ENCODE results near the gene KRTAP9-2.
"Not testable (repeated sequence)": the region's sequence is repeated elsewhere in the genome, so short reads cannot be mapped to it uniquely, and the experiment has no call there.

The KRTAP9-2 gene

GRCh38 chr17:41232399-41233105, 6.1 kb downstream of the KRTAP9-2 start, which contains the start of gene KRTAP9-3:
KRTAP9-3 (plus strand) TSS chr17:41232449; CDS start chr17:41232502, 53 bp downstream.
- not testable (repeated sequence) for H3K4me3 ChIP-seq (ENCODE audit: insufficient read depth, low read depth, low read length); H3K27ac ChIP-seq (ENCODE audit: insufficient read depth, low read depth, low read length, poor library complexity, severe bottlenecking); H3K36me3 ChIP-seq (ENCODE audit: control insufficient read depth, insufficient read depth, low read length); H3K4me1 ChIP-seq (ENCODE audit: control insufficient read depth, insufficient read depth, low read length); H3K27me3 ChIP-seq (ENCODE audit: control insufficient read depth, insufficient read depth, low read length, poor library complexity, severe bottlenecking); H3K9me3 ChIP-seq (ENCODE audit: control insufficient read depth, low read length)
- 80 to 94% methylated on average over 1 of the region's 1 CpG for WGBS, 2 experiments

DNA sequence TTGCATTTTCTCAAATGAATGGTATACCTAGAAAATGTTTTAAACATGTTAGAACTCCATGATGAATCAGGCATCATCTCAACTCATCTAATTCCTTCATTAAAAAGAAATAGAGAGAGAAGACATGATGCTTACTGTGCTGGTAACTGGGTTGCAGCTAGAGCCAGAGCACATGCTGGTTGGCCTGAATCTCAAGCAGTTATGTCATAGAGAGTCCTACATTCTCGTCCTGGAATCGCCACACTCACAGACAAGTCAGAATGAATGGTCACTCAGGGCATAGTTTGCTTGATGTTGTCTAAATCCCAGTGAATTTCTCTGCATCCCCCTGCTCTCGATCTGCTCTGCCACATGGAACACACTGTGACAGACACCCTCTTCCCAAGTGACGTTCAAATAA, 10.7 kb downstream of the KRTAP9-2 start:
- not testable (repeated sequence) for H3K36me3 ChIP-seq (ENCODE audit: control insufficient read depth, insufficient read depth, low read length); H3K4me3 ChIP-seq (ENCODE audit: insufficient read depth, low read depth, low read length); H3K27ac ChIP-seq (ENCODE audit: insufficient read depth, low read depth, low read length, poor library complexity, severe bottlenecking); H3K27me3 ChIP-seq (ENCODE audit: control insufficient read depth, insufficient read depth, low read length, poor library complexity, severe bottlenecking); H3K9me3 ChIP-seq (ENCODE audit: control insufficient read depth, low read length); H3K4me1 ChIP-seq (ENCODE audit: control insufficient read depth, insufficient read depth, low read length)
- 90 to 95% methylated on average over 4 of the region's 4 CpGs for WGBS, 2 experiments

DNA sequence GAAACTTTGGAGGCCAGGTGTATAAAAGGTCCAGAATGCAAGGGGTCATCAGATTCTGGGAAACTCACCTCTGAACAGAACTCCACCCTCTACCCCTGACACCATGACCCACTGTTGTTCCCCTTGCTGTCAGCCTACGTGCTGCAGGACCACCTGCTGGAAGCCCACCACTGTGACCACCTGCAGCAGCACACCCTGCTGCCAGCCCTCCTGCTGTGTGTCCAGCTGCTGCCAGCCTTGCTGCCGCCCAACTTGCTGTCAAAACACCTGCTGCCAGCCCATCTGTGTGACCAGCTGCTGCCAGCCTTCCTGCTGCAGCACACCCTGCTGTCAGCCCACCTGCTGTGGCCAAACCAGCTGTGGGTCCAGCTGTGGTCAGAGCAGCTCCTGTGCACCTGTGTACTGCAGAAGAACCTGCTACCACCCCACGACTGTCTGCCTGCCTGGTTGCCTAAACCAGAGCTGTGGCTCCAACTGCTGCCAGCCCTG, 11.5 kb downstream of the KRTAP9-2 start, which contains the start of gene KRTAP9-8:
KRTAP9-8 (plus strand) TSS at position 51 of the 489 bp plus-strand sequence; CDS start at position 104, 53 bp downstream.
- not testable (repeated sequence) for H3K9me3 ChIP-seq (ENCODE audit: control insufficient read depth, low read length); H3K36me3 ChIP-seq (ENCODE audit: control insufficient read depth, insufficient read depth, low read length); H3K4me3 ChIP-seq (ENCODE audit: insufficient read depth, low read depth, low read length); H3K4me1 ChIP-seq (ENCODE audit: control insufficient read depth, insufficient read depth, low read length); H3K27ac ChIP-seq (ENCODE audit: insufficient read depth, low read depth, low read length, poor library complexity, severe bottlenecking); H3K27me3 ChIP-seq (ENCODE audit: control insufficient read depth, insufficient read depth, low read length, poor library complexity, severe bottlenecking)
- WGBS, 2 experiments: 55 to 59% methylated on average over 3 of the region's 3 CpGs

GRCh38 chr17:41246995-41247787, 20.7 kb downstream of the KRTAP9-2 start:
- not testable (repeated sequence) for H3K4me1 ChIP-seq (ENCODE audit: control insufficient read depth, insufficient read depth, low read length); H3K27me3 ChIP-seq (ENCODE audit: control insufficient read depth, insufficient read depth, low read length, poor library complexity, severe bottlenecking); H3K4me3 ChIP-seq (ENCODE audit: insufficient read depth, low read depth, low read length); H3K27ac ChIP-seq (ENCODE audit: insufficient read depth, low read depth, low read length, poor library complexity, severe bottlenecking); H3K9me3 ChIP-seq (ENCODE audit: control insufficient read depth, low read length); H3K36me3 ChIP-seq (ENCODE audit: control insufficient read depth, insufficient read depth, low read length)
- 85 to 95% methylated on average over 1 of the region's 2 CpGs for WGBS, 2 experiments

GRCh38 chr17:41249637-41250240, 23.3 kb downstream of the KRTAP9-2 start, which contains the start of gene KRTAP9-4:
KRTAP9-4 (plus strand) TSS chr17:41249687; CDS start chr17:41249721, 34 bp downstream.
- H3K36me3 ChIP-seq (ENCODE audit: control insufficient read depth, insufficient read depth, low read length); H3K27me3 ChIP-seq (ENCODE audit: control insufficient read depth, insufficient read depth, low read length, poor library complexity, severe bottlenecking); H3K27ac ChIP-seq (ENCODE audit: insufficient read depth, low read depth, low read length, poor library complexity, severe bottlenecking); H3K9me3 ChIP-seq (ENCODE audit: control insufficient read depth, low read length); H3K4me3 ChIP-seq (ENCODE audit: insufficient read depth, low read depth, low read length); H3K4me1 ChIP-seq (ENCODE audit: control insufficient read depth, insufficient read depth, low read length): not testable (repeated sequence)
- 66 to 79% methylated on average over 2 of the region's 2 CpGs for WGBS, 2 experiments

DNA sequence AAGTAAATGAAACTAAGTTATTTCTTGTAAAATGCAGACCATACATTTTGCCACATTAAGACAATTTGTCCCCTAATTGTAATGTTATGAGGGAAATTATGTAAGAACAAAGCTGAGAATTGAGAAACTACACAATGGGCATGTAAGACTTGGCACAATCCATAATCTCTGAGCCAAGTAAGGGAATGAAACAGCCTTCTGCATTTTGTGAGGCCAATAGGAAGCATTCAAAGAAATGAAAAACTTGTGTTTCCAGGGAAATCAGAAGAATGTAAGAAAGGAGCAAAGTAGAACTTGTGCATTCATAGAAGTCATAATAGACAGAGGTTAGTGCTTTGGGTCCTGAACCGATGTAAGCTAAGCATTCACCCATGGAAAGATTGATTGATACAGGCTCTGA, 24.8 kb downstream of the KRTAP9-2 start:
- H3K27ac ChIP-seq (ENCODE audit: insufficient read depth, low read depth, low read length, poor library complexity, severe bottlenecking): no peak overlapping the region
- H3K36me3 ChIP-seq (ENCODE audit: control insufficient read depth, insufficient read depth, low read length): no peaks in the 10 kb centered on the region
- no peaks in the 10 kb centered on the region for H3K4me1 ChIP-seq (ENCODE audit: control insufficient read depth, insufficient read depth, low read length)
- H3K27me3 ChIP-seq (ENCODE audit: control insufficient read depth, insufficient read depth, low read length, poor library complexity, severe bottlenecking): peaks cover 3% of the 10 kb centered on the region
- 100% methylated on average over 1 of the region's 1 CpG for WGBS, 2 experiments
- no peaks in the 10 kb centered on the region for H3K9me3 ChIP-seq (ENCODE audit: control insufficient read depth, low read length)
- no peak overlapping the region for H3K4me3 ChIP-seq (ENCODE audit: insufficient read depth, low read depth, low read length)

DNA sequence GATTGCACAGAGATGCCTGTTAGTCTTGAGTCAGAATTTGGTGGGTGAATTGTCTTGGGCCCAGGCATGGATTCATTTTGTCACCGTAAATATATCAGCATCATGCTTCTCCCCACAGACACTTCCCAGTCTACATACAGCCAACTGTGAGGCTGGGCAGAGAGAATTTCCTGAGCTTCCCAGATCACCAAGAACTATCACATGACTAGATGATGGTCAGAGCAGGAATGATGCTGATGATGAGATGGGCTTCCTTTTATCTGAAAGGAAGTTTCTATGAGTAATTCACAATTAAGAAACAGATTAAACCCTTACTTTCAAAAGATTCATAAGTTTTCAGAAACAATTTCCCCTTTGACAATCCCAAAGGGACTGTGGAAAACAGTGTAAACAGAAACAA, 28.4 kb downstream of the KRTAP9-2 start:
- H3K27me3 ChIP-seq (ENCODE audit: control insufficient read depth, insufficient read depth, low read length, poor library complexity, severe bottlenecking): peaks cover 3% of the 10 kb centered on the region
- H3K4me3 ChIP-seq (ENCODE audit: insufficient read depth, low read depth, low read length): no peak overlapping the region
- H3K9me3 ChIP-seq (ENCODE audit: control insufficient read depth, low read length): no peaks in the 10 kb centered on the region
- H3K27ac ChIP-seq (ENCODE audit: insufficient read depth, low read depth, low read length, poor library complexity, severe bottlenecking): no peak overlapping the region
- H3K36me3 ChIP-seq (ENCODE audit: control insufficient read depth, insufficient read depth, low read length): no peaks in the 10 kb centered on the region
- no peaks in the 10 kb centered on the region for H3K4me1 ChIP-seq (ENCODE audit: control insufficient read depth, insufficient read depth, low read length)
- 43 to 50% methylated on average over 1 of the region's 1 CpG for WGBS, 2 experiments

DNA sequence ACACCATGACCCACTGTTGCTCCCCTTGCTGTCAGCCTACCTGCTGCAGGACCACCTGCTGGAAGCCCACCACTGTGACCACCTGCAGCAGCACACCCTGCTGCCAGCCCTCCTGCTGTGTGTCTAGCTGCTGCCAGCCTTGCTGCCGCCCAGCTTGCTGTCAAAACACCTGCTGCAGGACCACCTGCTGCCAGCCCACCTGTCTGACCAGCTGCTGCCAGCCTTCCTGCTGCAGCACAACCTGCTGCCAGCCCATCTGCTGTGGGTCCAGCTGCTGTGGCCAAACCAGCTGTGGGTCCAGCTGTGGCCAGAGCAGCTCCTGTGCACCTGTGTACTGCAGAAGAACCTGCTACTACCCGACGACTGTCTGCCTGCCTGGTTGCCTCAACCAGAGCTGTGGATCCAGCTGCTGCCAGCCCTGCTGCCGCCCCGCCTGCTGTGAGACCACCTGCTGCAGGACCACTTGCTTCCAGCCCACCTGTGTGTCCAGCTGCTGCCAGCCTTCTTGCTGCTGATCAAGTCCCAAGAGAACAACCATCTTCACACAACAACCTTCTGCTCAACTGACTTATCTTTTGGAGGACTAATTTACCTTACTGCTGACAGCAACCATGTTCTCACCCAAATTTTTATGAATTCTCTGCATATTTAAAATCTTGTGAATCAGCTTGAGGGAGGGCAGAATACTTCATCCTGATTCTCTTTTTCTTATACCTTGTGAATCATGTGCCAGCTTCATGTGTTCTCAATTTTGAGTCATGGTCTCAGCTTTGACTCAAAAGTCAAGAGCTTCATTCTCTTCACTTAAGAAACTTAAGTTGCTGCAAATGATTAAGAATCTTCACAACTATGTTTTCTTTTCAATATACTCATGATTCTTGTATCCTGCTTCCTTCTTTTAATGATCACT, 29.2 kb downstream of the KRTAP9-2 start, which contains the start of gene KRTAP9-9:
KRTAP9-9 (plus strand) TSS at position 4 of the 910 bp plus-strand sequence.
- 75 to 80% methylated on average over 5 of the region's 5 CpGs for WGBS, 2 experiments
- H3K9me3 ChIP-seq (ENCODE audit: control insufficient read depth, low read length); H3K4me1 ChIP-seq (ENCODE audit: control insufficient read depth, insufficient read depth, low read length); H3K36me3 ChIP-seq (ENCODE audit: control insufficient read depth, insufficient read depth, low read length); H3K4me3 ChIP-seq (ENCODE audit: insufficient read depth, low read depth, low read length); H3K27ac ChIP-seq (ENCODE audit: insufficient read depth, low read depth, low read length, poor library complexity, severe bottlenecking); H3K27me3 ChIP-seq (ENCODE audit: control insufficient read depth, insufficient read depth, low read length, poor library complexity, severe bottlenecking): not testable (repeated sequence)

- Histone ChIP-seq H3K36me3 (ENCODE audit: control insufficient read depth, insufficient read depth, low read length) (no peaks in the 10 kb centered on the region), H3K27ac (ENCODE audit: insufficient read depth, low read depth, low read length, poor library complexity, severe bottlenecking) (no peak overlapping the region), H3K4me3 (ENCODE audit: insufficient read depth, low read depth, low read length) (no peak overlapping the region), H3K9me3 (ENCODE audit: control insufficient read depth, low read length) (no peaks in the 10 kb centered on the region), H3K27me3 (ENCODE audit: control insufficient read depth, insufficient read depth, low read length, poor library complexity, severe bottlenecking) (peaks cover 3% of the 10 kb centered on the region), H3K4me1 (ENCODE audit: control insufficient read depth, insufficient read depth, low read length) (no peaks in the 10 kb centered on the region)
- WGBS, 2 experiments: 92% methylated on average over 1 of the region's 1 CpG; no CpG with 5 or more reads in 1 of the 2 experiments
These were observed 29.8 kb downstream of the KRTAP9-2 start for GRCh38 chr17:41256291-41256685.

Data from ectodermal cell (in vitro differentiated cells).